Dedifferentiated amniotic fluid mesenchymal stem cell (primary cell): ENCODE measurements around the gene ABCC2.
"Not testable (repeated sequence)": the region's sequence is repeated elsewhere in the genome, so short reads cannot be mapped to it uniquely, and the experiment has no call there.

Experiments
- DNase-seq: peaks from one replicate; pipeline ENCODE4 v3.0.0-alpha.2; 2016; ENCODE audit errors: extremely low spot score

Gene ABCC2

GRCh38 chr10:99853655-99854054, 71.2 kb downstream of the ABCC2 start:
- no peak for DNase-seq

GRCh38 chr10:99854860-99855259, 72.4 kb downstream of the ABCC2 start:
- no peak for DNase-seq

- DNase-seq, result no peak
These were observed 73.1 kb downstream of the ABCC2 start for GRCh38 chr10:99855479-99856071.

GRCh38 chr10:99858849-99859248, 76.4 kb downstream of the ABCC2 start:
- no peak for DNase-seq

GRCh38 chr10:99859585-99859984, 77.1 kb downstream of the ABCC2 start:
- DNase-seq, result no peak

- no peak for DNase-seq
These were observed 78.0 kb downstream of the ABCC2 start for GRCh38 chr10:99860466-99860865.

- not testable (repeated sequence) for DNase-seq
These were observed 81.2 kb downstream of the ABCC2 start for GRCh38 chr10:99863535-99864240.

GRCh38 chr10:99867250-99867649, 84.8 kb downstream of the ABCC2 start:
- not testable (repeated sequence) for DNase-seq

- DNase-seq, result no peak
These were observed 87.2 kb downstream of the ABCC2 start for GRCh38 chr10:99869581-99870122.

GRCh38 chr10:99870123-99870730, 87.8 kb downstream of the ABCC2 start:
- DNase-seq, result no peak

- no peak for DNase-seq
These were observed 90.1 kb downstream of the ABCC2 start for GRCh38 chr10:99872367-99873162.

GRCh38 chr10:99873846-99874245, 91.4 kb downstream of the ABCC2 start:
- DNase-seq, result no peak

GRCh38 chr10:99874341-99875085, 92.1 kb downstream of the ABCC2 start:
- no peak for DNase-seq

- no peak for DNase-seq
These were observed 93.0 kb downstream of the ABCC2 start for GRCh38 chr10:99875473-99875872.

- no peak for DNase-seq
These were observed 97.8 kb downstream of the ABCC2 start for GRCh38 chr10:99880080-99880835.

- DNase-seq, result no peak
These were observed 98.9 kb downstream of the ABCC2 start for GRCh38 chr10:99881371-99881770.

- DNase-seq, result no peak
These were observed 101.1 kb downstream of the ABCC2 start for GRCh38 chr10:99883523-99883922.

- peak; percentile 59 for DNase-seq
These were observed 106.2 kb downstream of the ABCC2 start for GRCh38 chr10:99888622-99889021.

GRCh38 chr10:99894613-99895012, 112.2 kb downstream of the ABCC2 start:
- no peak for DNase-seq

- DNase-seq, result not testable (repeated sequence)
These were observed 112.6 kb downstream of the ABCC2 start for GRCh38 chr10:99895066-99895465.

GRCh38 chr10:99895867-99896266, 113.4 kb downstream of the ABCC2 start:
- DNase-seq, result no peak
